ENCODE results near the gene LIAS. TPM values are rescaled to one million over a fixed set of nuclear protein-coding genes. Genes with fewer than 3 reads are reported as not detected.

LIAS gene
- total and polyA plus RNA-seq, 10 of the 15 experiments (the other 5 are each of a cell fraction or from before 2014, with no cell fraction given): 17.9 to 32.3 (median 26.4) TPM

GRCh38 chr4:39458505-39459300, at the start of gene LIAS, which contains the start of gene RPL9 (continued):
- TF ChIP-seq E4F1 (IDR thresholded peaks at IDR 0.05; ENCODE audit: borderline replicate concordance, partially characterized antibody): no peak
- no peak for TF ChIP-seq ZNF24 (IDR thresholded peaks at IDR 0.05)
- peak; percentile 10; the same call in 1 of the 2 replicates for TF ChIP-seq ESRRA (IDR thresholded peaks at IDR 0.05; ENCODE audit: low read length)
- TF ChIP-seq RB1 (IDR thresholded peaks at IDR 0.05; ENCODE audit: borderline replicate concordance): peak; percentile 72; the same call in 1 of the 2 replicates
- TF ChIP-seq NR2F1 (conservative IDR thresholded peaks at IDR 0.05): peak; percentile 8; the same call in 1 of the 2 replicates
- TF ChIP-seq BRCA1 (IDR thresholded peaks at IDR 0.05; ENCODE audit: low read depth, low read length): 0 out of 2 replicates have a peak, but pooled peaks have one; percentile 9
- TF ChIP-seq SRF (IDR thresholded peaks at IDR 0.05; ENCODE audit: low read depth in 2 of 2, low read length in 2 of 2): peak in 1 of 2 experiments; percentile 82; a peak in 2 of 4 replicates
- peak; percentile 78; the same call in 1 of the 2 replicates for TF ChIP-seq ATF2 (IDR thresholded peaks at IDR 0.05; ENCODE audit: low read length)
- TF ChIP-seq TBL1XR1 (IDR thresholded peaks at IDR 0.05; ENCODE audit: low read depth, low read length): no peak
- TF ChIP-seq CHD4 (IDR thresholded peaks at IDR 0.05): no peak
- TF ChIP-seq ZNF217 (IDR thresholded peaks at IDR 0.05): no peak
- peak; percentile 74; the same call in 1 of the 2 replicates for TF ChIP-seq CHD2 (IDR thresholded peaks at IDR 0.05; ENCODE audit: borderline replicate concordance, low read depth, low read length)
- 0 out of 2 replicates have a peak, but pooled peaks have one; percentile 57 for TF ChIP-seq FOXM1 (IDR thresholded peaks at IDR 0.05; ENCODE audit: low read depth, low read length)
- TF ChIP-seq HDAC6 (IDR thresholded peaks at IDR 0.05; ENCODE audit: unreplicated experiment): peak; percentile 70
- TF ChIP-seq NFYB (IDR thresholded peaks at IDR 0.05; ENCODE audit: insufficient read depth, low read depth, low read length): peak; percentile 90
- peak; percentile 82 for TF ChIP-seq SMAD1 (IDR thresholded peaks at IDR 0.05; ENCODE audit: low read depth, partially characterized antibody)
- TF ChIP-seq LARP7 (IDR thresholded peaks at IDR 0.05): peak; percentile 75; the same call in 1 of the 2 replicates
- peak; percentile 60 for TF ChIP-seq ZZZ3 (IDR thresholded peaks at IDR 0.05; ENCODE audit: control insufficient read depth, insufficient read length, low read depth)
- peak; percentile 56; the same call in 1 of the 2 replicates for TF ChIP-seq NFIC (IDR thresholded peaks at IDR 0.05; ENCODE audit: low read depth, low read length)
- TF ChIP-seq TAF1 (IDR thresholded peaks at IDR 0.05; ENCODE audit: borderline replicate concordance, low read depth, low read length): peak; percentile 99
- peak; percentile 82; the same call in 1 of the 2 replicates for TF ChIP-seq STAT1 (conservative IDR thresholded peaks at IDR 0.05)
- no peak for TF ChIP-seq KDM1A (IDR thresholded peaks at IDR 0.05; ENCODE audit: borderline replicate concordance)
- no peak for TF ChIP-seq HSF1 (IDR thresholded peaks at IDR 0.05; ENCODE audit: low read depth, low read length)
- TF ChIP-seq PKNOX1 (IDR thresholded peaks at IDR 0.05): peak; percentile 77
- TF ChIP-seq CREM (IDR thresholded peaks at IDR 0.05; ENCODE audit: low read depth): peak; percentile 100

Data from GM12878 (cell line).